Effector CD4-positive, alpha-beta T cell (primary cell): ENCODE measurements around the gene JMJD8.
A peak's percentile ranks its signal among the peaks of the same experiment; 100 is the strongest.

Experiments
- DNase-seq: peaks from one replicate; pipeline ENCODE4 v3.0.0-alpha.2; 2020

JMJD8 gene

DNA sequence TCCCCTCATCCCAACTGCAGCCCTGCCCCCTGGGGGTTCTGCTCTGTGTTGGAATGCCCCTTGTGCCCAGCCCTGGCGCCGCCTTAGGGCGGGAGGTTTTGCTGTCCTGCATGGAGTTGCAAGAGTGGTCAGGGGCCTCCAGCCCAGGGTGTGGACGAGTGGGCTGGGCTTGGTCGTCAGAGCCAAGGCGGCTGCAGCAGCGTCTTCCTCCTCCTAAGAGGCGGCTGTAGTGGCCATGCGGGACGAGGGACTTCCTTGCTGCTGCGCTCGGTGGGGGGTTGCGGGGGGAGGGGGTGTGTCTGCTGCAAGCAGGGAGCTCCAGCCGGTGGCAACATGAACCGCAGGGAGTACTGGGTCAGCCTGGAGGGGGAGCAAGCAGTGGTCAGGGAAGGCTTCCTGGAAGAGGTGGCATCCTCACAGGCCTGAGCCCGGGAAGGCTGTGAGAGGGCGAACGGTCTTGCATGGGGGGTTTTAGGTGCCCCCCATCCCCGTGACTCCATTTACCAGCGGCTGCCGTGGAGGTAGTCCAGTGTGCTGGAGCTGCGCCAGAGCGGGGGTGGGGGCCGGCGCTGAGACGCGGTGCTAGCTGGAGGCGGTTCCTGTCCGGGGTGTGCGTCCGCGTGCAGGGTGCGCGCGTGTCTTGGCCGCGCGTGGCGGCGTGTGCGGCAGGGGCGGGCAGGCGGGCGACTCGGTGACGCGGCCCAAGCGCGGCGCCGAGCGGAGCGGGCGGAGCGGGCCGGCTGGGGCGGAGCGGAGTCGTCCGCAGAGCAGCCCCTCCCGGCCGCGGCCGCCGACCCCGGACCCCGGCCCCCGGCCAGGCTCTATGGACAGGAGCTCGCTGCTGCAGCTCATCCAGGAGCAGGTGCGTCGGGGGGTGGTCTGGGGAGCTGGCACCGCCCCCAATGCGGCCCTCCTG is 8.9 kb downstream of the JMJD8 start, which contains the start of gene RHBDL1:
RHBDL1 (plus strand) TSS at position 704 of the 916 bp plus-strand sequence; CDS start at position 824, 120 bp downstream.
- no peak for DNase-seq

DNA sequence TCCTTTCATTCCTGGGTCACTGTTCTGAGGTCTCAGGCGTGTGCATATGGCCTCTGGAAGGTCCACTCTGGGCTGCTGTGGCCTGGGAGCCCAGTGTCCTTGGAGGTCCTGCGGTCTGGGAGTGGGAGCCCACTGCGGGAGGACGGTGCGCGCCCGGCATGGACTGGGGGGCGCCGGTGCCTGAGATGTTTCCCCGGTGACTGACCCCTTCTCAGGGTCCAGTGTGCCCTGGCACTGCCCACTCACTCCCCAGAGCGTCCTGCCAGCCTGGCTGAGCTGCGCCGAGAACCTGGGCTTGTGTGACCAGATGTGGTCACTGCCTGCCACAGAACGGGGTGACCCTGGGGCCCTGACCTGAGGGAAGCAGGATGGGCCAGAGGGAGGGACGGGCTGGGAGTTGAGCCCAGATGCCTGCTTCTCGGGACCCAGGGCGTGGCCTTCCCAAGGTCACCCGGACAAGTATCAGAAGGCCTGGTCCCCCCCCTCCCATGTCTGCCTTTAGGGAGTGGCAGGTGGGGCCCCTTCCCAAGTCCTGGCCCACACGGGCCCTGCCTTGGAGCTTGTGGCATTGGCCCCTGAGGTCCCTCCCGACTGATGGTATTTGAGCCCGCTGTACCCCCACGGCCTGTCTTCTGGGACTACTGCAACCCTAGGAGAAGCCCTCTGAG is 9.8 kb downstream of the JMJD8 start:
- DNase-seq, result no peak

DNA sequence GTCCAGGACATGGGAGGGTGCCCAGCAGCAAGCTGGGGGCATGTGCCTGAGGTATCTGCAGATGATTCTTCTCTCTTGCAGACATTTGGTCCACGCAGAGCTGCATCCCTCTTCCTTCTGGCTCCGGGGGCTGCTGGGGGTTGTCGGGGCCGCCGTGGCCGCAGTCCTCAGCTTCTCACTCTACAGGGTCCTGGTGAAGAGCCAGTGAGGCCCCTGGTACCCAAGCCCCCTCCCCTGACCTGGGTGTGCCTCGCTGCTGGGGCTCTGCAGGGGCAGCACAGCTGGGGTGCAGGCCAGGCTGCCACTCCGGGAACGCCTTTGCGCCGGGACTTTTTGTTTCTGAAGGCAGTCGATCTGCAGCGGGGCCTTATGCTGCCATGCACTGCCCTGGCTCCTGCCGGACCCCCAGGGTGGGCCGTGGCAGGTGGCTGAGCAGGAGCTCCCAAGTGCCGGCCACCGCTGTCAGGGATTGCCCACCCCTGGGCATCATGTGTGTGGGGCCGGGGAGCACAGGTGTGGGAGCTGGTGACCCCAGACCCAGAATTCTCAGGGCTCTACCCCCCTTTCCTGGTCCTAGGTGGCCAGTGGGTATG is 10.6 kb downstream of the JMJD8 start:
- DNase-seq, result no peak

DNA sequence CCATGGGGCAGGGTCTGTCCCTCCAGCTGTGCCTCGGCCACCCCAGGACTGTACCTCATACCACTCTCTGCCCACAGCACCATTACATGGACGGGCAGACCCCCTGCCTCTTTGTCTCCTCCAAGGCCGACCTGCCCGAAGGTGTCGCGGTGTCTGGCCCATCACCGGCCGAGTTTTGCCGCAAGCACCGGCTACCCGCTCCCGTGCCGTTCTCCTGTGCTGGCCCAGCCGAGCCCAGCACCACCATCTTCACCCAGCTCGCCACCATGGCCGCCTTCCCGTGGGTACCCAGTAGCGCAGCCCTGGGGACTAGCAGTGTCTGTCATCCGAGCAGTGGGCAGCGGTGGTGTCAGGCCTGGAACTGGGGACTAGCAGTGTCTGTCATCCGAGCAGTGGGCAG is 11.3 kb downstream of the JMJD8 start:
- DNase-seq, result no peak

DNA sequence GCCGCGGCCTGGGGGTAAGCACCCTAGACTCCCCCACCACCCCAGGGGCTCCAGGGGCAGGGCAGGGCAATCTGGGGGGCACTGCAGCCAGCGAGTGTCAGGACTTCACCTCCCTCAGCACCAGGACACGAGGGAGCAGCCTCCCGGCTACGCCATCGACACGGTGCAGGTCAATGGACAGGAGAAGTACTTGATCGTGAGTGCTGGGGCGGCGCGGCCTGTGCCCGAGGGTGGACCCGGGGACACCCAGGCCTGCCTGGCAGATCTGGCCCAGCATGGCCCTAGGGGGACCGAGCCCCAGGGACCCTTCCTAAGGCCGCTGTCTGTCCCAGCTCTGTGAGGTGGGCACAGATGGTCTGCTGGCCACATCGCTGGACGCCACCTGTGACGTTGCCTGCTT is 11.8 kb downstream of the JMJD8 start:
- DNase-seq, result no peak

DNA sequence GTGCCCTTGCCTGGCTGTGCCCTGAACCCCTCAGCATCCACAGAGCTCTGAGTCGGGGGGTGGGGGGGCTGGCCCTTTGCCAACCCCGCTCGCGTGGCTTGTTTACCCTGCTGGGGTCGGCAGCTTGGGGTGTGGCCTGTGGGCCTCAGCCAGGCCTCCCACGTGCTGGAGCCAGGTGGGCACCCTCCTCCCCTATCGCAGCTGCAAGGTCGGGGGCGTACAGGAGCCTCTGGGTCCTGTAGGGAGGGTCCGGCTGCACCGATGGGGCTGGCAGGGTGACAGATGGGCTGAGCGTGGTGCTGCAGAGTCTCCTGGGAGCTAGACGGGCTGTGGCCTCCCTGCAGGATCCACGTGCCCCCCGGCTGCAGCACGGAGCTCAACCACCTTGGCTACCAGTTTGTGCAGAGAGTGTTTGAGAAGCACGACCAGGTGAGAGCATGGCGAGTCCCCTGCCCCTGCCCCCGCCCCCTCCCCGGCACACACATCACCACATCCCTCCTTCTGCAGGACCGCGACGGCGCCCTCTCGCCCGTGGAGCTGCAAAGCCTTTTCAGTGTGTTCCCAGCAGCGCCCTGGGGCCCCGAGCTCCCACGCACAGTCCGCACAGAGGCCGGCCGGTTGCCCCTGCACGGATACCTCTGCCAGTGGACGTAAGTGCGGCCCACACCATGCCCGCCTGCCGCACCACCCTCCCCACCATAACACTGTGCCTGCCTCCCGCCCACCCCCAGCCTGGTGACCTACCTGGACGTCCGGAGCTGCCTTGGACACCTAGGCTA is 12.6 kb downstream of the JMJD8 start:
- no peak for DNase-seq

DNA sequence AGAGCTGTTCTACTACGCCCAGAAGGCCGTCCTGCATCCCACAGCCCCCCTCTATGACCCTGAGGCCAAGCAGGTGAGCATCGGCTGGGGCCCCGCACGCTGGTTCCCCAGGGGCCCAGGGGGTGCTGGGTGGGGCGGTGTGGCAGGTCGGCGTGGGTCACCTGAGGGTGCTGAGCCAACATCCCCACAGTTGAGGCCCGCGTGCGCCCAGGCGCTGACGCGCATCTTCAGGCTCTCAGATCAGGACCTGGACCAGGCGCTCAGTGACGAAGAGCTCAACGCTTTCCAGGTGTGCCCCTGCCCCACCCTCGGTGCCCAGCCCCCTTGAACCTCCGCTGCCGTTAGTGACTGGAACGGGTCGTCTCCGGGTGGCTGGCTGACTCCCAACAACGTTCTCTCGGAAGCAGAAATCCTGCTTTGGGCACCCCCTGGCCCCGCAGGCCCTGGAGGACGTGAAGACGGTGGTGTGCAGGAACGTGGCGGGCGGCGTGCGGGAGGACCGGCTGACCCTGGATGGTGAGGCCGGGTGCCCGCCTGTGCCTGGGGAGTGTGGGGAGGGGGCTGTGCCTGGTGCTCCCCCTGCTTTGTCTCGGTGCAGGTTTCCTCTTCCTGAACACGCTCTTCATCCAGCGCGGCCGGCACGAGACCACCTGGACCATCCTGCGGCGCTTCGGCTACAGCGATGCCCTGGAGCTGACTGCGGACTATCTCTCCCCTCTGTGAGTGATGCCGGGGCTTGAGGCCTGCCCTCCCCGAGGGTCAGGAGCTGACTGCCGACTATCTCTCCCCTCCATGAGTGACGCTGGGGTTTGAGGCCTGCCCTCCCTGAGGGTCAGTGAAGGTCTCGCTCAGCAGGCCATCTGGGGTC is 13.4 kb downstream of the JMJD8 start:
- no peak for DNase-seq

DNA sequence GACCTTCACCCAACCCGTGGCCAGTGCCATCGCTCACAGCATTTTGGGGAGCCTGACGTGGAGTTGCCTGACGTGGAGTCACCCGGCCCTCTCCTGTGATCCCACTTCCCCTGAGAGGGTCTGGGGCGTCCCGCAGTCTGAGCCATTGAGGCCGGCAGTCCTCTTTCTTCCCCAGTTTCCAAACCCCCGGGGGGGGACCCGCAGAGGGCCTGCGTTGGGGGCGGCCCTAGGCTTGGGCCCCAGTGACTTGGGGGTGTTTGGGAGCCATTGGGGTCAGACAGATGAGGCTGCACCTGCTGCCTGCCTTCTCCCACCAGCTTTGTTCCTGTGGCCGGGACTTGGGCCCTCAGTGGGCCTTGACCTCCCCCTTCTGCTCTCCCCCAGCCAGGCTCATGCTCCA is 14.5 kb downstream of the JMJD8 start:
- DNase-seq, result no peak

DNA sequence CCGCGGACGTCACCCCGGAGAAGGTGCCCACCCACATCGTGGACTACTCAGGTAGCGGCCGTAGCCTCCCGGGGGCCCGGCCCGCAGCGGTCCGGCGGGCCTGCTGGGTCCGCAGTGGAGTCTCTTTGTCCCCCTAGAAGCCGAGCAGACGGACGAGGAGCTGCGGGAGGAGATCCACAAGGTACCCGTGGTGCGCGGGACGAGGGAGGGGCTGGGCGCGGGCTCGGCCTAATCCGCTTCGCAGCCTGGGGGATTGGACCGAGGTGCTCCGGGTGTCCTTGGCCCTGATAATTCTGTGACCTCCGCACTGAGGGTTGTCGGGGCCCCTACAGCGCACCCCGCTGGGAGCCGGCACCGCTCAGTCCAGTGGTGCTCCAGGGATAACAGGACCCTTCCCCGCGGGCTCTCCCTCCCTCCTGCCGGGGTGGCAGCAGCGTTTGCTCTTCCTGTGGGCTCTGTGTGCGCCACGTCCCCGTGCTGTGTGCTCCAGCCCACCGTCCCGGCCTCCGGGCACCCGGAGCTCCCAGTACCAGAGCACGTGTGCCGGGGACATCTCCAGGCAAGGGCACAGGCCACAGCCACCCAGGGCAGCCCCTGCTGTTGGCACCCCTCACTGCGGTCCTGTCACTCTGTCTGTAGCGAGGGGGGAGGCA is 15.5 kb downstream of the JMJD8 start:
- DNase-seq, result no peak

DNA sequence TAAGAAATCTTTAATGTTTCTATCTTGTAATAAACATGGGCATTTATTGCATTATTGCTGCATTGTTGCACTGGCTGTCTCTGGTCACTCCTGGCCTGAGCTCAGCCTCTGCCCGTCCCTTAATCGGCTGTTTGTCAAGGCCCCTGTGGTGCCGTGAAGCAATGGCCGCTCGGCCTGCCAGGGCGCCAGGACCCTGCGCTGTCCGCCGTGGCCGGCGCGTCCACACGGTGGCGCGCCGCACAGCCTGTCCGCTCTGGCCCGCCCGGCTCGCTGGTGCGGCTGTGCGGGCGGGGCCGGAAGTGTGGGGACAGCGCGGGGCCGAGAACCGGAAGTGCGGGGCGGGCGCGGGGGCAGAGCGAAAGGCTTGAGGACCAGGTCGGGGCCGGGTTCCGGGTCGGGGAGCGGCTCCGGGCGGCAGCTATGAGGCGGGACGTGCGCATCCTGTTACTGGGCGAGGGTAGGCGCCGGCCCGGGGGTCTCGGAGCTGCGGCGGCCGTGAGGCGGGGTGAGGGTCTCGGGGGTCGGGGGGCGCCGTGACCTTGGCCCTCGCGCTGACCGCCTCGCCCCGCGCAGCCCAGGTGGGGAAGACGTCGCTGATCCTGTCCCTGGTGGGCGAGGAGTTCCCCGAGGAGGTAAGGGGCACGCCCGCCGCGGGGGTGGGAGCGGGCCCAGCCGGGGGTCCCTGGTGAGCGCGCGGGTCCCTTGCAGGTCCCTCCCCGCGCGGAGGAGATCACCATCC is 16.2 kb downstream of the JMJD8 start, which contains the start of gene RHOT2:
RHOT2 (plus strand) TSS at position 353 of the 739 bp plus-strand sequence; CDS start at position 421, 68 bp downstream.
- DNase-seq, result peak; percentile 83

DNA sequence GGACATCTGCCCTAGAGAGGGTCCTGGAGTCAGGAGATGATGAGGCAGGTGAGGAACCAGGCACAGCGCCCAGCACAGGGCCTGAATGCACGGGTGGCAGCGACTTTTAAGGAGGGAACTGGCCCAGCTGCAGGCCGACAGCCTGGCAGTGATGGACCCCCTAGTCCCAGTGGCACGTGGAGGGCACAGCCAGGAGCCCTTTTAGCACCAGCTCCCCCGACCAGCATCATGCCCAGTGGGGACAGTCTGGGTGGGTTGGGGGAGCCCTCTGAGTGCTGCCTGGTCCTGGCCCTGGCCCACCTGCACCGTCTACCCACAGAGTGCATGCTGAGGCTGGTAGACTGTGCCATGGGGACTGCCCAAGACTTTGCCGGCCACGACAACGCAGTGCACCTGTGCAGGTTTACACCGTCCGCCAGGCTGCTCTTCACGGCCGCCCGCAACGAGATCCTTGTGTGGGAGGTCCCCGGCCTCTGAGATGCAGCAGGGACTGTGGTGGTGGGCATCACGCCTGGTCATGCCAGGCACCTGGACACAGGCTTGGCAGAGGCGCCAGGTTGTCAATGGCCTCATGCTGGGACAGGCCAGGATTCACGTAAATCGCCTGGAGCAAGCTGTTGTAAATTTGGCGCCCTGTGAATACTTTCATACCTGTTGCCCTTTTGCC is 16.9 kb downstream of the JMJD8 start:
- DNase-seq, result no peak

DNA sequence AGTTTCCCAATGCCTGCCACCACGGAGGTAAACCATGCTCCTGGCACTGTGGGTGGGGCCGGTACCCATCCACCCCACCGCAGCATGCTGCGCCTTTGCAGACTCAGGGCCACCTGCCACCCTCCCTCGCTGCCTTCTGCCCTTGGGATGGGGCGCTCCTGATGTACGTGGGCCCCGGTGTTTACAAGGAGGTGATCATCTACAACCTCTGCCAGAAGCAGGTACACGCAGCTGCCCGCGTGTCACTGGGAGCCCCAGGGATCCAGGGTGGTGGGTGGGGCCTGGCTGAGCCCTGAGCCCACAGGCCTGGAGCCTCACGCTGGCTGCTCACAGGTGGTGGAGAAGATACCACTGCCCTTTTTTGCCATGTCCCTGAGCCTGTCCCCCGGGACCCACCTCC is 17.6 kb downstream of the JMJD8 start:
- DNase-seq, result no peak

DNA sequence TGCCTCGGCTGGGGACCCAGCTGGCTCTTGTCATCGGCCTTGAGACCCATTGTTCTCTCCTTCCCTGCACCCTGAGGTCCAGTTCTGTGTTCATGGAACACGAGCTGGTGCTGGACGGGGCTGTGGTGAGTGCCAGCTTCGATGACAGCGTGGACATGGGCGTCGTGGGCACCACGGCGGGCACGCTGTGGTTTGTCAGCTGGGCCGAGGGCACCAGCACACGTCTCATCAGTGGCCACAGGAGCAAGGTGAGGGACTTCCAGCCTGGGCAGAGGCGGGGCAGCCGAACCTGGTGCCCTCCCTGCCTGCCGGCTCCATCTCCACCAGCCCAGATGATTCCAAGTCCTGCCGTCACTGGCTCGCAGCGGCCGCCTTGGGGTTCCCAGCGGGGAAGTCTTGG is 21.5 kb downstream of the JMJD8 start:
- no peak for DNase-seq

DNA sequence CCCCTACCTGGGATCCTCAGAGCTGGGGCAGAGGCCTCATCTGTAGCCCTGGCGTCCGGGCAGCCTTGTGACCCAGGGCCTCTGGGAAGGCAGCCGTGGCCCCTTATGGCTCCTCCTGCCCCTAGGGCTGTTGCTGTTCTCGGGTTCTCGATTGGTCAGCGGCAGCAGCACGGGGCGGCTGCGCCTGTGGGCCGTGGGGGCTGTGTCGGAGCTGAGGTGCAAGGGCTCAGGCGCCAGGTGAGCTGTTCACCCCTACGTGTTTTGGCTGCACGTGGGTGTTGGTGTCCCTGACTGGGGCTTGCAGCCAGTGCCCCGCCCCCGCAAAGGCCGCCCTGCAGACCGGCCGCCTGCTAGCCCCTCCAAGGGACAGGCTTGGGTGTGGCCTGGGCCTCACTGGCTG is 22.0 kb downstream of the JMJD8 start:
- no peak for DNase-seq

DNA sequence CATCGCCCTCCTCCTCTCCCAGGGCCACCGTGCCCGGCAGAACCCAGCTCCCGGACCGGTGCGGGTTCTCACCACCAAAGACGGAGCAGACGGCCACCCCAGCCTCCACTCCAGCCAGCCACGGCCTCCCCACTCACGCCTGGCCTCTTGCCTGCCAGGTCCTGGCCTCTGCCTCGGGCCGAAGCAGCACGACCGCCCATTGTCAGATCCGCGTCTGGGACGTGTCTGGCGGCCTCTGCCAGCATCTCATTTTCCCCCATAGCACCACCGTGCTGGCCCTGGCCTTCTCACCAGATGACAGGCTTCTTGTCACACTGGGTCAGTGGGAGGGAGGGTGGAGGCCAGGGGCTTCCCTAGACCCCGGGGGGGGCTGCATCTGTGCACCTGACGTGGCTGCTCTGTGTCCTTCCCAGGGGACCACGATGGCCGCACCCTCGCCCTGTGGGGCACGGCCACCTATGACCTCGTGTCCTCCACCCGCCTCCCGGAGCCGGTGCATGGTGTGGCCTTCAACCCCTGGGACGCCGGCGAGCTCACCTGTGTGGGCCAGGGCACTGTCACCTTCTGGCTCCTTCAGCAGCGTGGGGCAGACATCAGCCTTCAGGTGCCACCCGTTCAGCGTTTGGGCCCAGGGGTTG is 22.8 kb downstream of the JMJD8 start:
- no peak for DNase-seq

DNA sequence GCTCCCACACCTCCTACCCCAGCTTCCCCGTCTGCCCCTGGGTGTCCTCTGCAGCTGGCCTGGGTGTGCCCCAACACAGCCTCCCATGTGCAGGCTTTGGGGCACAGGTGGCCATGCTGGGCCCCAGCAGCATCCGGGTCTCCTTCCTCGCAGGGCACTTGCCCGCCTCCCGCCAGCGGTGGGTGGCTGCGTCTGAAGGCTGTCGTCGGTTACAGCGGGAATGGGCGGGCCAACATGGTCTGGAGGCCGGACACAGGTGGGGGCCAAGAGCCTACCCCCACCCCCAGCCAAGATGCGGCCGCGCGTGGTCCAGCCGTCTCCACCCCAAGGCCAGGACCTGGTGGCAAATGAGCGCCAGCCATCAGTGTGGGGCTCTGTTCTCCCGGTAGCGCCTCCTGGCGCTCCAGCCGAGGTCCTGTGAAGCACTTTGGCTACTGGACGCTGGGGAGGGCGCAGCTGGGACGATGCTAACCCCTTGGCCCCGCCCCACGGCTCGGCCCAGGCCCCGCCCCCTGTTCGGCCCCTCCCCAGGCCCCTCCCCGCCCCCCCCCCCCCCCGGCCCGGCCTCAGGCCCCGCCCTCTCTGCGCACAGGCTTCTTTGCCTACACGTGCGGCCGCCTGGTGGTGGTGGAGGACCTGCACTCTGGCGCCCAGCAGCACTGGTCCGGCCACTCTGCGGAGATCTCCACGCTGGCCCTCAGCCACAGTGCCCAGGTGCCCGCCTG is 23.5 kb downstream of the JMJD8 start:
- peak; percentile 53 for DNase-seq

DNA sequence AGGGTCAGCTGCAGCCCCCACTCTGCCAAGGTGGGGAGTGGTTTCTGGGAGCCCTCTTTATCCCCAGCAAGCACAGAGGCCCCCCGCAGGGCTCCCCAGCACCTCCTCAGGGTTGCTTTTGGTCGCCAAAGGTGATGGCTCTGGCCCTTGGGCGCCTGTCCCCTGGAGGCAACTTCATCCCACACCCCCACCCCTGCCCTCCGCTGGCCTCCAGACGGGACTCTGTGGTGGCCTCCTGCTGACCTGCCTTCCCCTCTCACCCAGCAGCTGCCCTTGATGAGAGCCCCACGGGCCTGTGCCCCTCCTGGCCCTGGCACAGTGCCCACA is 24.0 kb downstream of the JMJD8 start:
- no peak for DNase-seq

DNA sequence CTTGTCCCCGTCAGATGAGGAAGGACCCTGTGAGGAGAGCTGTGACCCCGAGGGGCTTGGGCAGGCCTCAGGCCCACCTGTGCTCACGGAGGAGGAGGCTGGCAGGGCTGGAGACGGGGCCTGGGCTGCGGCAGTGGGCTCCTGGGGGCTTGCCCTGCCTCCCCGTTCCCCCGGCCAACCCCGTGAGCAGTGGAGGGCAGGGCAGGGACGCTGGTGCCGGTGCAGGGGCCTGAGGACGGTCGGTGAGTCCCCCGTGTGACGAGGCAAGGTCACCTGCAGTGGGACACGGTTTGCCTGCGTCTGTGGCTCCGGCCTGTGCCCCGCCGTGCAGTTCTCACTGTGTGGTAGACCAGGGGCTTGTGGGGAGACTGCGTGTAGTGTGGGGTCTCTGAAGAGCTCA is 24.5 kb downstream of the JMJD8 start:
- no peak for DNase-seq
